Measurements from ENCODE around the gene FIZ1. TPM values are rescaled to one million over a fixed set of nuclear protein-coding genes. Genes with fewer than 3 reads are reported as not detected.

The FIZ1 gene
- total RNA-seq, 1 experiment from 2014 or later: 21.5 TPM

DNA sequence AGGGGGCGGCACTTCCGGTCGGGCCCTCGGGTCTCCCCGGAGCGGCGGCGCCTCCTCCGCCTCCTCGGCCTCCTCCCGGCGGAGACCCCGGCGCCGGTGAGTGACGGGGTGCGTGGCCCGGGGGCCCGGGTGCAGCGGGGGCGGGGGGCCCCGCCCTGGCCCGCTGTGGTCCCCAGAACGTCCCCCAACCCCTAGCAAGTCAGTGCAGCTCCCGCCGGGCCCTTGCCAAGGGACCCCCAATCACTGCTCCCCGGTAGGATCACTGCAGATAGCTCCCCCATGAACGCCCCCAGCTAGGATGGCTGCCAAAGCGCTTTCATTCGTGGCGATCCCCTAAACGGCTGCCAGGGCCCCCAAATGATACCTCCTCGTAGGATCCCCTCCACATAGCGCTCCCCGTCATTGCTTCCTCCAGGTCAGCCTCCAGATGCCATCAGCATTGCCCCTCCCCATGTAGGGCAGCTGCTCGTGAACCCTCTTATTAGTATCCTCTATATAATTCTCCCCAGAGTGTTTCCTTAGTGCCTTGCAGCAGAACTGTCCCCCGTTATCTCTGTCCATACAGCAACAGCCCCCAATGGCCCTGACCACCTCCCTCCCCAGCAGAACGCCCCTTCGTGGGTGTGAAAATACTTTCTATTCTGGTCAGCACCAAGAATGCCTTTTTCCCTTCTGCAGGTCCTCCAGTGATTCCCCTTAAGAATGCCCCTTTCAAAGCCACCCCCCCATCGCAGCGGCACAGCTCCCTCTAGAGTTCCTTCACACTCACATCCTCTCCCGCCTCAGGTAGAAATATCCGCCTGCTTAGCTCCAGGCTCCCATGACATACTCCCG, 6.5 kb upstream of the FIZ1 start, which contains the start of gene ZNF865:
TSS of gene ZNF865 (plus strand) at position 11 of the 834 bp plus-strand sequence. CDS start 7,972 bp downstream, outside the sequence.
- Histone ChIP-seq H4K5ac (ENCODE audit: insufficient read length, low read depth, low read length) (no peak within 1 kb of the TSS), H3K4ac (ENCODE audit: low read depth, low read length) (no peak within 1 kb of the TSS), H4K8ac (replicated peaks; ENCODE audit: insufficient read length, low read depth, low read length) (no peak within 1 kb of the TSS), H3K4me2 (ENCODE audit: insufficient read depth, insufficient read length, low read length) (peak within 1 kb of the TSS; percentile 91), H2BK120ac (ENCODE audit: low read depth, low read length, poor library complexity, severe bottlenecking) (no peak within 1 kb of the TSS), H3K4me1 (ENCODE audit: insufficient read depth, low read length) (peaks cover 4% of the 10 kb centered on the region; the same call in 1 of the 2 replicates), H2BK5ac (ENCODE audit: insufficient read length, low read length) (no peak within 1 kb of the TSS), H4K20me1 (ENCODE audit: control insufficient read depth, insufficient read depth, insufficient read length) (no peaks in the 10 kb centered on the region), H3K9ac (ENCODE audit: extremely low read depth, insufficient read length, low read length) (peak within 1 kb of the TSS; percentile 75), H3K14ac (ENCODE audit: insufficient read depth, low read length) (peak within 1 kb of the TSS; percentile 74), H3K18ac (ENCODE audit: insufficient read length, low read depth, low read length) (peak within 1 kb of the TSS; percentile 68), H3K79me2 (ENCODE audit: insufficient read depth, low read length) (peaks cover under 1% of the 10 kb centered on the region; the same call in 1 of the 2 replicates), H3K23me2 (ENCODE audit: insufficient read length, low read depth, low read length, poor library complexity, severe bottlenecking) (peaks cover 8% of the 10 kb centered on the region), H2BK12ac (ENCODE audit: insufficient read length, low read depth, low read length) (no peak within 1 kb of the TSS), H4K91ac (ENCODE audit: insufficient read length, low read depth, low read length) (no peak within 1 kb of the TSS), H3T11ph (ENCODE audit: low read length) (no peak within 1 kb of the TSS), H3K9me3 (ENCODE audit: control insufficient read depth, low read depth, low read length) (no peaks in the 10 kb centered on the region), H2BK20ac (ENCODE audit: low read depth, low read length, poor library complexity, severe bottlenecking) (no peak within 1 kb of the TSS), H3K27me3 (ENCODE audit: insufficient read depth, low read length) (no peaks in the 10 kb centered on the region), H3K79me1 (ENCODE audit: insufficient read depth, low read depth, low read length, poor library complexity, severe bottlenecking) (peaks cover 4% of the 10 kb centered on the region), H3K56ac (ENCODE audit: insufficient read length, low read depth, low read length) (no peak within 1 kb of the TSS), H3K23ac (ENCODE audit: insufficient read length, low read depth, low read length) (no peak within 1 kb of the TSS), H2AFZ (ENCODE audit: low read length) (no peak within 1 kb of the TSS), H2AK5ac (ENCODE audit: insufficient read length, low read length) (no peak within 1 kb of the TSS), H2BK15ac (ENCODE audit: low read depth, low read length) (no peak within 1 kb of the TSS), H3K27ac (ENCODE audit: insufficient read length, low read depth, low read length) (peak within 1 kb of the TSS; percentile 91)
- H3K4me3 Mint-ChIP-seq: peak within 1 kb of the TSS; percentile 92 to 97
- H3K36me3 Mint-ChIP-seq (ENCODE audit: insufficient read depth in 1 of 3, low read depth in 3 of 3): peaks cover 14 to 31% (median 23%) of the 10 kb centered on the region in 3 experiments
- H3K9me3 Mint-ChIP-seq: peaks cover 2 to 4% of the 10 kb centered on the region in 2 experiments; a peak in 1 of 5 replicates
- no peaks in the 10 kb centered on the region for H3K27me3 Mint-ChIP-seq (ENCODE audit: low read depth)
- WGBS (ENCODE audit: extremely low coverage, insufficient read length, low lambda C conversion rate): no CpG with 5 or more reads among the region's 44 CpGs
- TF ChIP-seq, protein P1, sequence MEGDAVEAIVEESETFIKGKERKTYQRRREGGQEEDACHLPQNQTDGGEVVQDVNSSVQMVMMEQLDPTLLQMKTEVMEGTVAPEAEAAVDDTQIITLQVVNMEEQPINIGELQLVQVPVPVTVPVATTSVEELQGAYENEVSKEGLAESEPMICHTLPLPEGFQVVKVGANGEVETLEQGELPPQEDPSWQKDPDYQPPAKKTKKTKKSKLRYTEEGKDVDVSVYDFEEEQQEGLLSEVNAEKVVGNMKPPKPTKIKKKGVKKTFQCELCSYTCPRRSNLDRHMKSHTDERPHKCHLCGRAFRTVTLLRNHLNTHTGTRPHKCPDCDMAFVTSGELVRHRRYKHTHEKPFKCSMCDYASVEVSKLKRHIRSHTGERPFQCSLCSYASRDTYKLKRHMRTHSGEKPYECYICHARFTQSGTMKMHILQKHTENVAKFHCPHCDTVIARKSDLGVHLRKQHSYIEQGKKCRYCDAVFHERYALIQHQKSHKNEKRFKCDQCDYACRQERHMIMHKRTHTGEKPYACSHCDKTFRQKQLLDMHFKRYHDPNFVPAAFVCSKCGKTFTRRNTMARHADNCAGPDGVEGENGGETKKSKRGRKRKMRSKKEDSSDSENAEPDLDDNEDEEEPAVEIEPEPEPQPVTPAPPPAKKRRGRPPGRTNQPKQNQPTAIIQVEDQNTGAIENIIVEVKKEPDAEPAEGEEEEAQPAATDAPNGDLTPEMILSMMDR (conservative IDR thresholded peaks at IDR 0.05): peak; percentile 80
- peak; percentile 85 for DNase-seq
- H3K4me1 Mint-ChIP-seq: peaks cover 31 to 32% of the 10 kb centered on the region in 2 experiments
- peak within 1 kb of the TSS; percentile 98 to 99 (median 98) for H3K27ac Mint-ChIP-seq
